ENCODE results near the gene AAK1. TPM values are rescaled to one million over a fixed set of nuclear protein-coding genes. Genes with fewer than 3 reads are reported as not detected.

The AAK1 gene
- total RNA-seq, 1 donor from 2014 or later = 43.4 TPM

- peaks cover 20% of the 10 kb centered on the region for H3K4me1 Mint-ChIP-seq (ENCODE audit: low read depth)
- no peaks in the 10 kb centered on the region for H3K27me3 Mint-ChIP-seq
- no peaks in the 10 kb centered on the region for H3K9me3 Mint-ChIP-seq (ENCODE audit: low read depth)
- H3K4me3 Mint-ChIP-seq (ENCODE audit: low read depth) = no peak overlapping the region
- no peak for TF ChIP-seq CTCF (IDR thresholded peaks at IDR 0.05; ENCODE audit: unreplicated experiment)
- H3K36me3 Mint-ChIP-seq (ENCODE audit: insufficient read depth) = peaks cover 2% of the 10 kb centered on the region
- H3K27ac Mint-ChIP-seq = peak overlapping the region; percentile 91
- no peak for DNase-seq (ENCODE audit: low spot score, unreplicated experiment)
These were observed 60.9 kb downstream of the AAK1 start for GRCh38 chr2:69582582-69583176.

- no peak for TF ChIP-seq CTCF (IDR thresholded peaks at IDR 0.05; ENCODE audit: unreplicated experiment)
- Mint-ChIP-seq H3K4me3 (ENCODE audit: low read depth) (no peak overlapping the region), H3K27ac (peak overlapping the region; percentile 91), H3K36me3 (ENCODE audit: insufficient read depth) (peaks cover 2% of the 10 kb centered on the region), H3K27me3 (no peaks in the 10 kb centered on the region), H3K4me1 (ENCODE audit: low read depth) (peaks cover 20% of the 10 kb centered on the region), H3K9me3 (ENCODE audit: low read depth) (no peaks in the 10 kb centered on the region)
- DNase-seq (ENCODE audit: low spot score, unreplicated experiment) = no peak
These were observed 61.6 kb downstream of the AAK1 start for GRCh38 chr2:69581774-69582581.

DNA sequence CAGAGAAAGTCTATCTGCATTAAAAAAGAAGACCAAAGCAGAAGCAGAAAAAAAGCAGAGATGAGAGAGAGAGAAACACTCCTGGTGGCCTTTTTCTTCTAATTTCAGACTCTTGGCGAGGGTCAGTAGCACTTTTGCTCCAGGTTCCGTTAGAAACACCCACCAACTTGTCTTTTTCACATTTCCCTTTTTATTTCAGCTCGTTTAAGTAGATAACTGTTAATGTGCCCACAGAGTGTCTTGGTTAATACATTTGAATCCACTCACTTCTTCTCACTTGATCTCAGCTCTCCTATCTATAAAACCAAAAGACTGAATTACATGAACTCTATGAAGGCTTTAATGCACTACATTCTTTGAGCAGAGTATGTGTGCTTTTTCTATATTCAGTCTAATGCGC is 63.1 kb downstream of the AAK1 start:
- H3K27me3 Mint-ChIP-seq = no peaks in the 10 kb centered on the region
- H3K4me1 Mint-ChIP-seq (ENCODE audit: low read depth) = peaks cover 20% of the 10 kb centered on the region
- H3K9me3 Mint-ChIP-seq (ENCODE audit: low read depth) = no peaks in the 10 kb centered on the region
- H3K4me3 Mint-ChIP-seq (ENCODE audit: low read depth) = no peak overlapping the region
- DNase-seq (ENCODE audit: low spot score, unreplicated experiment) = no peak
- TF ChIP-seq CTCF (IDR thresholded peaks at IDR 0.05; ENCODE audit: unreplicated experiment) = no peak
- peaks cover 2% of the 10 kb centered on the region for H3K36me3 Mint-ChIP-seq (ENCODE audit: insufficient read depth)
- H3K27ac Mint-ChIP-seq = no peak overlapping the region

DNA sequence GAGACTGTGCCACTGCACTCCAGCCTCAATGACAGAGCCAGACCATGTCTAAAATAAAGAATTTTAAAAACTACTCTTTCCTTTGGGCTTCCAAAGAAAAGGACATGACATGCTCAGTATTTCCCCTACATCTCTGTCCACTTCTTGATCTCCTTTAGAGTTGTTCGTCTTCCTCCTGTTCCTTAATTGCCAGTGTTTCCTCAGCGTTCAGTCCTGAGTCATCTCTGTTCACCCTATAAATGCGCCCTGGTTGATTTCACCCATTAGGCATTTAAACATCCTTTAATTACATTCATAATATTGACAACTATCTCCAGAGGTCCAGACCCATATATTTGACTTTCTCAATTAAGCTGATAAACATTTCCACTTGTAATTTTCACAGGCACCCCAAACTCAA is 64.0 kb downstream of the AAK1 start:
- peaks cover 2% of the 10 kb centered on the region for H3K36me3 Mint-ChIP-seq (ENCODE audit: insufficient read depth)
- no peak overlapping the region for H3K27ac Mint-ChIP-seq

GRCh38 chr2:69578198-69578540 is 65.4 kb downstream of the AAK1 start:
- no peak for DNase-seq (ENCODE audit: low spot score, unreplicated experiment)
- peaks cover 2% of the 10 kb centered on the region for H3K36me3 Mint-ChIP-seq (ENCODE audit: insufficient read depth)
- no peak overlapping the region for H3K27ac Mint-ChIP-seq
- H3K9me3 Mint-ChIP-seq (ENCODE audit: low read depth) = no peaks in the 10 kb centered on the region
- TF ChIP-seq CTCF (IDR thresholded peaks at IDR 0.05; ENCODE audit: unreplicated experiment) = no peak
- no peaks in the 10 kb centered on the region for H3K27me3 Mint-ChIP-seq
- no peak overlapping the region for H3K4me3 Mint-ChIP-seq (ENCODE audit: low read depth)
- H3K4me1 Mint-ChIP-seq (ENCODE audit: low read depth) = peaks cover 20% of the 10 kb centered on the region

More for the DNA sequence above, 64.0 kb downstream of the AAK1 start:
- Mint-ChIP-seq H3K27me3 (no peaks in the 10 kb centered on the region), H3K4me3 (ENCODE audit: low read depth) (no peak overlapping the region), H3K9me3 (ENCODE audit: low read depth) (no peaks in the 10 kb centered on the region), H3K4me1 (ENCODE audit: low read depth) (peaks cover 20% of the 10 kb centered on the region)
- no peak for DNase-seq (ENCODE audit: low spot score, unreplicated experiment)
- TF ChIP-seq CTCF (IDR thresholded peaks at IDR 0.05; ENCODE audit: unreplicated experiment) = no peak
